COLO829 (cell line): ENCODE measurements around the gene CAV2.

Experiments used
- DNase-seq: peaks from one replicate; pipeline ENCODE4 v3.0.0; 2012; ENCODE audit warnings: low spot score

The CAV2 gene

GRCh38 chr7:116495736-116496135 is 3.8 kb upstream of the CAV2 start:
- no peak for DNase-seq

- no peak for DNase-seq
These were observed 2.9 kb upstream of the CAV2 start for GRCh38 chr7:116496653-116497052.

- DNase-seq, result no peak
These were observed 1.8 kb upstream of the CAV2 start for GRCh38 chr7:116497708-116498107.

GRCh38 chr7:116500078-116500853 is 728 bp downstream of the CAV2 start:
- DNase-seq, result no peak

GRCh38 chr7:116501425-116502167 is 2.1 kb downstream of the CAV2 start:
- no peak for DNase-seq

- DNase-seq, result no peak
These were observed 2.9 kb downstream of the CAV2 start for GRCh38 chr7:116502201-116503096.

- no peak for DNase-seq
These were observed 4.3 kb downstream of the CAV2 start for GRCh38 chr7:116503835-116504234.

GRCh38 chr7:116505278-116505677 is 5.7 kb downstream of the CAV2 start:
- DNase-seq, result no peak

- DNase-seq, result no peak
These were observed 6.3 kb downstream of the CAV2 start for GRCh38 chr7:116505823-116506222.

- DNase-seq, result no peak
These were observed 10.5 kb downstream of the CAV2 start for GRCh38 chr7:116509982-116510579.

GRCh38 chr7:116510795-116511194 is 11.3 kb downstream of the CAV2 start:
- no peak for DNase-seq

GRCh38 chr7:116511552-116512519 is 12.3 kb downstream of the CAV2 start:
- DNase-seq, result no peak

GRCh38 chr7:116512520-116513188 is 13.1 kb downstream of the CAV2 start:
- DNase-seq, result no peak

GRCh38 chr7:116515584-116515983 is 16.0 kb downstream of the CAV2 start:
- DNase-seq, result no peak

GRCh38 chr7:116516324-116516723 is 16.8 kb downstream of the CAV2 start:
- DNase-seq, result no peak

- DNase-seq, result no peak
These were observed 18.1 kb downstream of the CAV2 start for GRCh38 chr7:116517626-116518025.

- DNase-seq, result no peak
These were observed 19.4 kb downstream of the CAV2 start for GRCh38 chr7:116518961-116519360.

GRCh38 chr7:116521046-116521664 is 21.6 kb downstream of the CAV2 start:
- no peak for DNase-seq

GRCh38 chr7:116522247-116522646 is 22.7 kb downstream of the CAV2 start:
- DNase-seq, result no peak

- DNase-seq, result no peak
These were observed 24.7 kb downstream of the CAV2 start for GRCh38 chr7:116524221-116524608.
